Measurements from ENCODE around the gene RPS6KA2.

DNA sequence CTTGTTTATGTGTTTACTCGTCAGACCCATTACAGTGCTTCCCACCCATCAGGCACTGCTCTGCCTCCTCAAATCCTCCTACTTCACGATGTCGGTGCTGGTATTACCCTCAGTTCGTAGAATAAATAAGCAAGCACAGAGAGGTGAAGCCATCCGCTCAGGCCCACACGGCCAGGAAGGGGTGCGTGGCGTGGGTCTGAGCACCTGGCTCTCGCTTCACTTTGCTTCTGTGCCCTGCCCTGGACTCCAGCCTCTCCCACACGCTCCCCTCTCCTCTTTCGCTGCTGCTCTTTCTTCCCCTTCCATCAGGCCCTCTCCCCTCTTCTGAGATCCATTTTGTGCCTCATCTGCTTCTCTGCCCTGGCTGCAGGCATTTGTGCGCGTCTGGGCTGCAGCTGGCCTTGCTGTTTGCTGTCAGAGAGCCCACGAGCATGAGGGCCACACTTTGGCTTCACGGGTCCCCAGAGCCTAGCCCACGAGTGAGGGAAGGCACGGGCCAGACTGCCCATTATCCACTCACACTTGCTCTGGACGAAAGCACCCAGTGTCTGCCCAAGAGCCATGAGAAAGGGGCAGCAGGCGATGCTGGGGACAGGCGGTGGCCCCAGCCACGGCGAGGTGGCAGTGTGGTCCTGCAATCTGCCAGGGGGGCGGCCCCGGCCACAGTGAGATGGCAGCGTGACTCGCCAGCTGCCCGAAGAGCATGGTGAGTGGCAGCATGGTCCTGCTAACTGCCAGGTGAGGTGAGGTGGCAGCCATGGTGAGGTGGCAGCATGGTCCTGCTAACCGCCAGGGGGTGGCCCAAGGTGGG lies 148.1 kb downstream of the RPS6KA2 start:
- TF ChIP-seq POLR2A (IDR thresholded peaks at IDR 0.05) (no peak), CTCF (IDR thresholded peaks at IDR 0.05) (no peak)
